T-cell (primary cell): ENCODE results near the gene ZCCHC14. TPM values are rescaled to one million over a fixed set of nuclear protein-coding genes. Genes with fewer than 3 reads are reported as not detected.

Source experiments
- ATAC-seq, 4 experiments: fragments of 200-7000 bp in 3 of 4; fragments of 150-1000 bp in 1 of 4; cut with Tn5 transposase; replicated peaks in 1 of 4; 1 replicate in 3 of 4; 2 replicates in 1 of 4; pipeline ENCODE4 v1.10.0; 2021; ENCODE audit warnings: moderate library complexity in 3 of 4, mild to moderate bottlenecking in 2 of 4, moderate number of reproducible peaks in 1 of 4
- CTCF ChIA-PET, 2 donors: fragments of 300-600 bp; sonication (Branson Sonifier 250); formaldehyde crosslinking; loops; one replicate each; lab custom pipeline; 2022; ENCODE audit warnings: antibody characterized with exemption in 2 of 2; lab: Charles Lee
- POLR2A ChIA-PET, 2 donors: fragments of 300-600 bp; sonication (Branson Sonifier 250); formaldehyde crosslinking; loops; one replicate each; lab custom pipeline; 2022; ENCODE audit warnings: antibody characterized with exemption in 2 of 2; lab: Charles Lee
- DNase-seq, 35 experiments: peaks; one replicate each; pipeline versions ENCODE4 v3.0.0 to v3.0.0-alpha.2; 2013 to 2023
- H3K27ac ChIP-seq: one replicate; pipeline ENCODE4 v1.5.1; 2013; ENCODE audit warnings: low read length
- H3K27me3 ChIP-seq, 2 experiments: replicated peaks in 1 of 2; 1 replicate in 1 of 2; 2 replicates in 1 of 2; pipeline versions ENCODE4 v1.6.1 to v1.7.0; 2013; ENCODE audit warnings: low read length in 1 of 2, mixed read lengths in 1 of 2; ENCODE audit not compliant: control insufficient read depth in 2 of 2, insufficient read depth in 2 of 2; ENCODE audit errors: extremely low read depth in 1 of 2
- H3K36me3 ChIP-seq, 2 donors: 1 replicate in 1 of 2; 2 replicates in 1 of 2; pipeline versions ENCODE4 v1.6.1 to v1.7.0; 2013; ENCODE audit warnings: low read length in 1 of 2; ENCODE audit not compliant: control insufficient read depth in 2 of 2, insufficient read depth in 1 of 2; ENCODE audit errors: extremely low read depth in 1 of 2
- H3K4me1 ChIP-seq, 2 experiments: 1 replicate in 1 of 2; 2 replicates in 1 of 2; pipeline versions ENCODE4 v1.6.1 to v1.7.0; 2013; ENCODE audit warnings: low read length in 2 of 2, mixed read lengths in 1 of 2; ENCODE audit not compliant: insufficient read depth in 2 of 2, control insufficient read depth in 1 of 2; ENCODE audit errors: extremely low read depth in 1 of 2
- H3K4me3 ChIP-seq, 2 donors: 1 replicate in 1 of 2; 2 replicates in 1 of 2; pipeline versions ENCODE4 v1.5.1 to v1.7.0; 2013; ENCODE audit warnings: mild to moderate bottlenecking in 2 of 2, low read length in 1 of 2, moderate library complexity in 1 of 2; ENCODE audit not compliant: control insufficient read depth in 1 of 2; ENCODE audit errors: extremely low read depth in 1 of 2
- H3K9me3 ChIP-seq: 2 replicates; pipeline ENCODE4 v1.7.0; 2013
- H3K27ac Mint-ChIP-seq, 2 donors: one replicate each; pipeline ENCODE4 v1.8.0; 2020 to 2021; ENCODE audit warnings: mild to moderate bottlenecking in 2 of 2, mixed read lengths in 2 of 2
- H3K27me3 Mint-ChIP-seq, 2 donors: one replicate each; pipeline ENCODE4 v1.8.0; 2021 to 2022; ENCODE audit warnings: mixed read lengths in 2 of 2
- H3K36me3 Mint-ChIP-seq: one replicate; pipeline ENCODE4 v1.8.0; 2021; ENCODE audit warnings: mixed read lengths
- H3K4me1 Mint-ChIP-seq, 3 donors: one replicate each; pipeline ENCODE4 v1.8.0; 2020 to 2022; ENCODE audit warnings: mixed read lengths in 3 of 3, mild to moderate bottlenecking in 1 of 3
- H3K4me3 Mint-ChIP-seq, 3 donors: one replicate each; pipeline ENCODE4 v1.8.0; 2020 to 2022; ENCODE audit warnings: mild to moderate bottlenecking in 3 of 3, mixed read lengths in 3 of 3, moderate library complexity in 3 of 3
- H3K9me3 Mint-ChIP-seq, 3 donors: one replicate each; pipeline ENCODE4 v1.8.0; 2020 to 2022; ENCODE audit warnings: mixed read lengths in 3 of 3
- WGBS: methylation state at CpG from one replicate; pipeline ENCODE4 v1.1.5; 2013; ENCODE audit warnings: missing lambda C conversion rate; ENCODE audit not compliant: insufficient coverage; 5-methylcytosine and 5-hydroxymethylcytosine counted together
- total RNA-seq, 35 experiments: library from RNA in 6 of 35; stranded (reverse) in 6 of 35; fragments of 120-200 nt in 1 of 35; gene quantifications; one replicate each; pipeline versions ENCODE4 v1.2.1 to v1.2.4 and lab custom pipeline; 2013 to 2026

Gene ZCCHC14
- total RNA-seq, 5 donors from 2014 or later (not counting 1 experiment from before 2014, with no cell fraction given), result 23.7 to 32.6 (median 27.3) TPM

GRCh38 chr16:87534751-87535150 lies 41.9 kb upstream of the ZCCHC14 start:
- H3K4me1 ChIP-seq, result no peaks in the 10 kb centered on the region
- Mint-ChIP-seq H3K4me3 (no peak overlapping the region), H3K4me1 (no peaks in the 10 kb centered on the region), H3K36me3 (peaks cover 13% of the 10 kb centered on the region), H3K9me3 (peaks cover 11 to 18% (median 14%) of the 10 kb centered on the region in 3 donors), H3K27ac (no peak overlapping the region), H3K27me3 (peaks cover 32 to 46% of the 10 kb centered on the region in 2 donors)
- H3K27ac ChIP-seq, result no peak overlapping the region
- DNase-seq, result no peak
- no peak for ATAC-seq
- ChIA-PET POLR2A (no interaction called here), CTCF (no interaction called here)
- H3K27me3 ChIP-seq, result peaks cover 0 to 30% of the 10 kb centered on the region in 2 experiments
- H3K36me3 ChIP-seq, result no peaks in the 10 kb centered on the region
- no peak overlapping the region for H3K4me3 ChIP-seq
- H3K9me3 ChIP-seq, result no peaks in the 10 kb centered on the region
- 87% methylated on average over 3 of the region's 9 CpGs for WGBS

GRCh38 chr16:87534030-87534653 lies 41.3 kb upstream of the ZCCHC14 start:
- peaks cover 18% of the 10 kb centered on the region for H3K36me3 Mint-ChIP-seq
- H3K9me3 ChIP-seq, result no peaks in the 10 kb centered on the region
- no peak overlapping the region for H3K4me3 Mint-ChIP-seq
- H3K27ac Mint-ChIP-seq, result no peak overlapping the region
- H3K36me3 ChIP-seq, result no peaks in the 10 kb centered on the region
- no peak for DNase-seq
- no peak overlapping the region for H3K27ac ChIP-seq
- H3K27me3 ChIP-seq, result peaks cover 0 to 26% of the 10 kb centered on the region in 2 experiments
- H3K4me3 ChIP-seq, result no peak overlapping the region
- H3K4me1 ChIP-seq, result no peaks in the 10 kb centered on the region
- no peak for ATAC-seq
- ChIA-PET POLR2A (no interaction called here), CTCF (no interaction called here)
- no CpG with 5 or more reads among the region's 5 CpGs for WGBS
- peaks cover 30 to 42% of the 10 kb centered on the region in 2 donors for H3K27me3 Mint-ChIP-seq
- H3K9me3 Mint-ChIP-seq, result peaks cover 16 to 24% (median 19%) of the 10 kb centered on the region in 3 donors
- H3K4me1 Mint-ChIP-seq, result no peaks in the 10 kb centered on the region

GRCh38 chr16:87533061-87533460 lies 40.2 kb upstream of the ZCCHC14 start:
- Mint-ChIP-seq H3K4me1 (no peaks in the 10 kb centered on the region), H3K27me3 (peaks cover 25 to 38% of the 10 kb centered on the region in 2 donors), H3K27ac (no peak overlapping the region), H3K36me3 (peaks cover 19% of the 10 kb centered on the region), H3K4me3 (no peak overlapping the region), H3K9me3 (peaks cover 19 to 26% (median 21%) of the 10 kb centered on the region in 3 donors)
- POLR2A ChIA-PET, result no interaction called here
- DNase-seq, result no peak
- H3K4me3 ChIP-seq, result no peak overlapping the region
- ATAC-seq, result no peak
- H3K9me3 ChIP-seq, result no peaks in the 10 kb centered on the region
- H3K27ac ChIP-seq, result no peak overlapping the region
- no peaks in the 10 kb centered on the region for H3K4me1 ChIP-seq
- H3K36me3 ChIP-seq, result no peaks in the 10 kb centered on the region
- peaks cover 0 to 23% of the 10 kb centered on the region in 2 experiments for H3K27me3 ChIP-seq
- WGBS, result 63% methylated on average over 1 of the region's 1 CpG
- CTCF ChIA-PET, result no interaction called here

GRCh38 chr16:87531418-87531817 lies 38.6 kb upstream of the ZCCHC14 start:
- DNase-seq (no peak), ATAC-seq (no peak)
- H3K27me3 ChIP-seq, result peaks cover 0 to 24% of the 10 kb centered on the region in 2 experiments
- Mint-ChIP-seq H3K27me3 (peaks cover 27 to 40% of the 10 kb centered on the region in 2 donors), H3K9me3 (peaks cover 19 to 26% (median 21%) of the 10 kb centered on the region in 3 donors), H3K36me3 (peaks cover 19% of the 10 kb centered on the region), H3K4me3 (no peak overlapping the region), H3K4me1 (no peaks in the 10 kb centered on the region), H3K27ac (no peak overlapping the region)
- H3K27ac ChIP-seq, result no peak overlapping the region
- no peak overlapping the region for H3K4me3 ChIP-seq
- no peaks in the 10 kb centered on the region for H3K4me1 ChIP-seq
- ChIA-PET CTCF (no interaction called here), POLR2A (no interaction called here)
- H3K9me3 ChIP-seq, result no peaks in the 10 kb centered on the region
- WGBS, result 66% methylated on average over 3 of the region's 3 CpGs
- H3K36me3 ChIP-seq, result no peaks in the 10 kb centered on the region

GRCh38 chr16:87528690-87529579 lies 36.1 kb upstream of the ZCCHC14 start:
- no peak overlapping the region for H3K27ac Mint-ChIP-seq
- Histone ChIP-seq H3K27me3 (peaks cover 0 to 24% of the 10 kb centered on the region in 2 experiments), H3K27ac (no peak overlapping the region), H3K36me3 (no peaks in the 10 kb centered on the region), H3K9me3 (no peaks in the 10 kb centered on the region), H3K4me3 (no peak overlapping the region), H3K4me1 (no peaks in the 10 kb centered on the region)
- DNase-seq, result no peak
- H3K4me3 Mint-ChIP-seq, result no peak overlapping the region
- POLR2A ChIA-PET, result interaction anchor here in 1 of 2 donors (0.6 kb wide), 1 partner anchor 947 kb away, joined by 3 read pairs; no protein-coding TSS in a partner anchor
- H3K27me3 Mint-ChIP-seq, result peaks cover 21 to 41% of the 10 kb centered on the region in 2 donors
- CTCF ChIA-PET, result interaction anchor here in 1 of 2 donors (0.5 kb wide), 1 partner anchor 67 kb away, joined by 3 read pairs; no protein-coding TSS in a partner anchor
- H3K9me3 Mint-ChIP-seq, result peaks cover 19 to 26% (median 21%) of the 10 kb centered on the region in 3 donors
- H3K36me3 Mint-ChIP-seq, result peaks cover 19% of the 10 kb centered on the region
- ATAC-seq, result no peak
- H3K4me1 Mint-ChIP-seq, result no peaks in the 10 kb centered on the region
- 92% methylated on average over 3 of the region's 10 CpGs for WGBS

GRCh38 chr16:87527055-87527724 lies 34.4 kb upstream of the ZCCHC14 start:
- Mint-ChIP-seq H3K36me3 (peaks cover 10% of the 10 kb centered on the region), H3K4me3 (no peak overlapping the region), H3K9me3 (peaks cover 11 to 13% (median 13%) of the 10 kb centered on the region in 3 donors), H3K4me1 (no peaks in the 10 kb centered on the region), H3K27ac (no peak overlapping the region), H3K27me3 (peaks cover 17 to 31% of the 10 kb centered on the region in 2 donors)
- POLR2A ChIA-PET, result no interaction called here
- Histone ChIP-seq H3K36me3 (no peaks in the 10 kb centered on the region), H3K4me1 (no peaks in the 10 kb centered on the region), H3K27ac (no peak overlapping the region), H3K4me3 (no peak overlapping the region), H3K9me3 (no peaks in the 10 kb centered on the region), H3K27me3 (peaks cover 0 to 22% of the 10 kb centered on the region in 2 experiments)
- ATAC-seq, result no peak
- no peak for DNase-seq
- CTCF ChIA-PET, result no interaction called here
- 79% methylated on average over 8 of the region's 11 CpGs for WGBS
